Measurements from ENCODE around the gene GPC3.
A peak's percentile ranks its signal among the peaks of the same experiment; 100 is the strongest.
"Not testable (repeated sequence)": the region's sequence is repeated elsewhere in the genome, so short reads cannot be mapped to it uniquely, and the experiment has no call there.

GPC3 gene

DNA sequence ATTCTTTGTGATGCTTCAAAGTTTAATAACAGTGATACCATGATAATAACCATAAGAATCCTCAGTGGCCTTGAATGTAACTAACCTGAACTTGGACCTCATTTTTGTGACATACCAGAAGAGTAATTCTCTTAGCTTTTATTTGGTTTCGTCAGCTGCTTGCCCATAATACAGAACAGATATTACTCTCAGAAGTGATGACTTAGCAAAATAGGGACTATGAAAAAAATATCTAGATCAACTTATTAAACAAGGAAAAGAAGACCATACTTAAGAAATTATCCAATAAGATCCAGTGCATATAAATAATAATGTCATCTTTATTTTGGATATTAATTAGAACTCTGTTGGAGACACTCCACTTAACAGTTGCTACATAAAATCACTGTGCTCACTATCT is 333.2 kb downstream of the GPC3 start:
- DNase-seq (ENCODE audit: low read depth, low spot score) = no peak

DNA sequence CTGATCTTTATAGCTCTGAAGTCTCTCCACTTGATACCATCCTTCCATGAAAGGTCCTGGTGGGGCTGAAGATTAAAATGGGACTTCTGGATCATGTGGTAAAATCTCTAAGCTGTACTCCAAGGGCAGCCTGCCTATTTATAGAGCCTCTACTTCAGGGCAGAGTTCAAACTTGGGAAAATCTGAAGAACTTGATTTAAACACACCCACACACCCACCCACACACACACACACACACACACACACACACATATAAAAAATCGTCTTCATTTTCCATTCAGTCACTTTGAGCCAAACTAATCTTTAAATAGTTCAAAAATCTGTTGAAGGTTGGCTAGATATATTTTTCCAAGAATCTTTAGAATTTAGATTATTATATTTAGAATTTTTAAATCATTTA is 335.2 kb downstream of the GPC3 start:
- no peak for DNase-seq (ENCODE audit: low read depth, low spot score)

- peak; percentile 88 for DNase-seq (ENCODE audit: low read depth, low spot score)
Observed at GRCh38 chrX:133649651-133650050, 335.7 kb downstream of the GPC3 start.

DNA sequence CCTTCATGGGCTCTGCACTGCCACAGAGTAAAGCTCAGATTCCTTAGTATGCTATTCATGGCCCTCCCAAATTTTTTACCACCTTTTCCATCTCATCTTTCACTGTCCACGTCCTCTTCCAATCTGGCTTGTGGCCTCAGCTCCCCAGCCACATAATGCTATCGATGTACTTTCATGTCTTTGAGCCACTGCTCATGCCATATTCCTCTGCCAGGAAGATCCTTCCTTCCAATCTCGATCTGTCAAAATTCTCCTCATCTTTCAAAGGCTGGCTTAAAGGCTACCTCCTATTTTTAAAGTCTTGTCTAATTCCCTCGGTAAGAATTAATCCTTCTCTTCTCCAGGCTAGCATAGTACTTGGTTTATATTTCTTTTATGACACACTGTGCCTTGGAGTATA is 336.8 kb downstream of the GPC3 start:
- no peak for DNase-seq (ENCODE audit: low read depth, low spot score)

GRCh38 chrX:133646719-133647116 is 338.7 kb downstream of the GPC3 start:
- DNase-seq (ENCODE audit: low read depth, low spot score) = no peak

- DNase-seq (ENCODE audit: low read depth, low spot score) = no peak
Observed at GRCh38 chrX:133645977-133646718, 339.2 kb downstream of the GPC3 start.

DNA sequence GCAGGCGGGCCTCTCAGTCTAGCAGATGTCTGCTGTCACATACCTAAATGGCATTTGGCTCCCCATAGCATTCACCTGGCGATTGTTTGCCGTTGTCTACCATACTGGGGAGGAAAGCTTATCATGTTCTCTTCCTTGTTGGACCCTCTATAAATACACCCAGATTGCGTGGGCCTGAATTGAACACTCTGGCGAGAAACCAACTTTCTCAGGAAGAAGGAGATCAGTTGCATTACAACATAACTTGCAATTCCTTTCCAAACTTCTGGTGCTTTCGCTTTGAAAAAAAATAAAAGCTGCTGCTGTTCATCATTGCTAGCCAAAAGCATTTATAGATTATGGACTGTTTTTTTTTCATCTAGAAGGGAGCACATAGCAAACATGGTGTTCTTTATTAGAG is 340.1 kb downstream of the GPC3 start:
- DNase-seq (ENCODE audit: low read depth, low spot score) = no peak

DNA sequence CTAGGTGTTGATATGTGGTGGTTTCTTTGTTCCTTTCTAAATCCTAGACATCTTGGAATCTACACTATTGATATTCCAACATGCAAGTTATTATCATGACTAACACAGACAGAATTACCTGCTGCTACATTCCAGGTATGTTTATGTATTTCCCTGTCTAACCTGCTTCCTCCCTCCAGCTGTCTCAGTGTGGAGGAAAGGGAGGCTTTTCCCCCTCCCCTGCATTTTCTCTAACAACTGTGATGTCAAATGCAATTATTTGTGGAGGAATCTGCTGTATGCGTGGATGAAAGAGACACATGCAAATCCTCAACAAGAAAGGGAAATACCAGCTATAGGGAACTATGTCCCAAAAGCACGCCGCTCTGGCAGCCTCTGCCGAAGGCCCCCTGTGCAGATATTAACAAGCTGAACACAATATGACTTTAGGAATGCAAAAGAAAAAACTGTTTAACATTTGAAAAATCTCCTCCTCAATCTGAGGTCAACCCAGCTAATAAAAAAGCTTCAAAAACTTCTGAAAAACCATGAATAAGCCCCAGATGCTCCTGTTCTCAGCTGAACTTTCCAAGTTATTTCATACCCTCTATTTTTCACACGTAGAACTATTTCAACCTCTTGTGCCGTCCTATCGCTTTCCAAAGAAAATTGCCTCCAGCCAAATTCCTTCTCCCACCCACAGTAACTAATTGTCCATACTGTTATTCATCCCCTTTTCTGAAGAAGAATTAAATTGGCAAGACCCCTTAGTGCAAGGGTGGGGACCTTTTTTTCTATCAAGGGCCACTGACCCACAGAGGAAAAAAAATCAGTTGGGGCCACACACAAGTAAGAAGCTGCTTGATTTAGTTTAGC is 345.0 kb downstream of the GPC3 start:
- DNase-seq (ENCODE audit: low read depth, low spot score) = peak; percentile 56

DNA sequence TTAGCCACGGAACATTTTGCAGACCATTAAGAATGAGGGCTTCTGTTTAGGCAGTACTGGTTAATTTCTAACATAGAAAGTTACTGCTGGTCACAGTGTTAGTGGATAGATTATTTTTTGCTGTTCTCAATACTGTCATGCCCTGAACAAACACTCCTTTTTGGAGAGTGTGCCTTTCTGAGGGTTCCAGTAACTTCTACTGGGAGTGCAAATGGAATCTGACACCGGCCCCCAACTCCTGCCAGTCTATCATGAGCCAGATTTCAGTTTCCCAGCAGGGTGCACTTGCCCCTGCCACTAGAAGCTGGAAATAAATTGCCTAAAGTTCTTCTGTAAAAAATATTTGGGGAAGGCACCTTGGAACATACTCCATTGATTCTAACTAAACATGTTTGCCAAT is 345.7 kb downstream of the GPC3 start:
- DNase-seq (ENCODE audit: low read depth, low spot score) = no peak

DNA sequence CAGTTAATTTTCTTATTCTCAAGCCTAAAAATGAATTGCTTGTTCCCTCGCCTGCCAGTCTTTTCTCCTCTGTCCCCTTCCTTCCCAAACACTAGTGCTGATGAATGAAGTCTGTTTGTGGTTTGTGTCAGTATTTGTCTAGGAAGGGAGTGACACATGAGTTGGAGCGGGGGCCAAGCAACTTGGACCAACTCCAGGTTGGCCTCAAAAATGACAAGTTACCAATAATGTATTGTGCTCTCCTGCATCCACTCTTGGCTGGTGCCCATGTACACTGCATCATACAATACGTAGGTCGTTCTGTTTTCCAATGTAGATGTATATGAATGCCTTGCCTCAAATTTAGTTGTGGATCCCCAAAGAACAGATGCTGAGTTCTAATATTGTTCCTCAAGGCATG is 347.1 kb downstream of the GPC3 start:
- DNase-seq (ENCODE audit: low read depth, low spot score) = no peak

GRCh38 chrX:133637765-133638164 is 347.6 kb downstream of the GPC3 start:
- no peak for DNase-seq (ENCODE audit: low read depth, low spot score)

GRCh38 chrX:133636009-133636408 is 349.4 kb downstream of the GPC3 start:
- DNase-seq (ENCODE audit: low read depth, low spot score) = no peak

DNA sequence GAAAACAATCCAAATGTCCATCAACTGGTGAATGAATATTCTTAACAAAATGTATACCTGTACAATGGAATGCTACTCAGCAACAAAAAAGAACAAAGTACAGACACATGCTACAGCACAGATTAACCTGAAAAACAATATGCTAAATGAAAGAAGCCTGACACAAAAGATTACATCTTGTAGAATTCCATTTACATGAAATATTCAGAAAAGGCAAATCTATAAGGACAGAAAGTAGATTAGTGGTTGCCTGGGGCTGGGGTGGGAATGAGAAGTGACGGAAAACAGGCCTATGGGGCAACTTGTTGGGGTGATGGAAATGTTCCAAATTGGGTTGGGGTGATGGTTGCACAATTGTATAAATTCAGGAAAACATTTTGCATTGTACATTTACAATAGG is 351.0 kb downstream of the GPC3 start:
- DNase-seq (ENCODE audit: low read depth, low spot score) = no peak

GRCh38 chrX:133633950-133634349 is 351.4 kb downstream of the GPC3 start:
- DNase-seq (ENCODE audit: low read depth, low spot score) = no peak

- no peak for DNase-seq (ENCODE audit: low read depth, low spot score)
Observed at GRCh38 chrX:133633162-133633561, 352.2 kb downstream of the GPC3 start.

DNA sequence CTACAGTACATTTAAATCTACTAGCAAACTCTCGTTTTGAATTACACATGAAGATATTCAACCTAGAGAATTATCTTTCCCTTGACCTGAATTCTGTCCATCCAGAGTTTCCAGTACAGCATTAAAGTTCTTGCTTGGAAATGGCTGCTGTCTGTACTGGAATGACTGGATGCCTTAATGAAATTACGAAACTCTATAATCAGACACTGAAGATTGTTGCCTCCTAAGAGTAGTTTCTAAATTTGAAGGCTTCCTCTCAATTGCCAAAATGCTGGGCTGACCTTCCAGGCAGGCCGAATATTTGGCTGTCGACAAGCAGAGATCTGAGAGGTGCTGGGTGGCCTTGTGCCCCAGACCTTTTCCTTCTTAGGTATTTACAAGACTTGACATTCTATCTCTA is 355.0 kb downstream of the GPC3 start:
- DNase-seq (ENCODE audit: low read depth, low spot score) = no peak

DNA sequence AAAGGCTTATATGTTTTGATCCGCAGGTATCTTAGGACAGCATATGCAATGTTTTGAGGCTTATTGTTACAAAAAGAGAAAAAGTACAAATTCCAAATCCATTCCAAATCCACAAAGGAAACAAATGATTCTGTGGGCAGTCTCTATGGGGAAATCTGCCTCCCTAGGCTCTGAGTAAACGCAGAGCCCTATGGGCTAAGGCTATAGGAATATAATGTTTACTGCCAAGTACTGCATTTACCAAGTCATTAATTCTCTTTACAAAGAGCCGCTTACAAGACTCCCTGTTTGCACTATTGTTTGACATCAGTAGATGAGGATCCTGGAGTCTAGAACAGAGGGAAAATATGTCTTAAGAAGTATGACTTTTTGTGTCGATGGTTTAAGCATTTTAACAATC is 357.7 kb downstream of the GPC3 start:
- DNase-seq (ENCODE audit: low read depth, low spot score) = no peak

DNA sequence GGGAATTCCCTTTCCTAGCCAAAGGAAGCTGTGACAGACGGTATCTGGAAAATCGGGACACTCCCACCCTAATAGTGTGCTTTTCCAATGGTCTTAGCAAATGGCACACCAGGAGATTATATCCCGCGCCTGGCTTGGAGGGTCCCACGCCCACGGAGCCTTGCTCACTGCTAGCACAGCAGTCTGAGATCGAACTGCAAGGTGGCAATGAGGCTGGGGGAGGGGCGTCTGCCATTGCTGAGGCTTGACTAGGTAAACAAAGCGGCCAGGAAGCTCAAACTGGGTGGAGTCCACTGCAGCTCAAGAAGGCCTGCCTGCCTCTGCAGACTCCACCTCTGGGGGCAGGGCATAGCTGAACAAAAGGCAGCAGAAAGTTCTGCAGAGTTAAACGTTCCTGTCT is 364.0 kb downstream of the GPC3 start:
- DNase-seq (ENCODE audit: low read depth, low spot score) = not testable (repeated sequence)

GRCh38 chrX:133611676-133612075 is 373.7 kb downstream of the GPC3 start:
- DNase-seq (ENCODE audit: low read depth, low spot score) = no peak

- no peak for DNase-seq (ENCODE audit: low read depth, low spot score)
Observed at GRCh38 chrX:133610056-133610455, 375.3 kb downstream of the GPC3 start.

- DNase-seq (ENCODE audit: low read depth, low spot score) = no peak
Observed at GRCh38 chrX:133609166-133609565, 376.2 kb downstream of the GPC3 start.

DNA sequence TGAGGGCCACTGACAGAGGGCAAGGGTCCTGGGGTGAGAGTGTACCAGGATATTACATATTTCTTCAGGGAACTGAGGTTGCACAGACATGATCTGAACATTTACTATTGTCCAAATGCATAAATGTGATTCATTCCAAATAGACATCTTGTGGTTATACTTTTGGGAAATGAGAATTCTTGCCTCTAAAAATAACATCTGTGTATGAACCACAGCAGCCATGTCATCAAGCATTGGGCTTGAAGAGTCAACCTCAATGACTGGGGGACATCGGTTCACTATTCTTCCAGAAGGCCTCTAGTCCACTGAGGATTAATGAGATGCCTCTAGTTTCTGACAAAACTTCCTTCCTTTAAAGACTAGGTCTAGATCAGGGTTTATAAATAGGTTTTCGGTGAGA is 377.0 kb downstream of the GPC3 start:
- no peak for DNase-seq (ENCODE audit: low read depth, low spot score)
